K562 (cell line): ENCODE results near the gene MIEN1. TPM values are rescaled to one million over a fixed set of nuclear protein-coding genes. Genes with fewer than 3 reads are reported as not detected.
A peak's percentile ranks its signal among the peaks of the same experiment; 100 is the strongest.

Experiments used
- ARID3B ChIP-seq: fragments of 250-450 bp; sonication (Bioruptor Pico); IDR thresholded peaks from 2 replicates; pipeline ENCODE4 v1.4.0; 2020; ENCODE audit warnings: borderline replicate concordance
- ARID4B ChIP-seq: sonication (generic); formaldehyde crosslinking; IDR thresholded peaks from 2 replicates; pipeline ENCODE4 v1.8.0; 2022; ENCODE audit warnings: mild to moderate bottlenecking, missing genetic modification reagents
- EP400 ChIP-seq: fragments of 450-650 bp; IDR thresholded peaks from 2 replicates; pipeline ENCODE4 v1.6.1; 2017; ENCODE audit warnings: antibody characterized with exemption, mild to moderate bottlenecking, moderate library complexity
- HNRNPL ChIP-seq: fragments of 200-400 bp; formaldehyde crosslinking; IDR thresholded peaks from 2 replicates; pipeline ENCODE4 v1.6.1; 2017; ENCODE audit warnings: low read depth, mild to moderate bottlenecking, low read length
- KLF6 ChIP-seq: fragments of 250-450 bp; sonication (Bioruptor Pico); IDR thresholded peaks from 2 replicates; pipeline ENCODE4 v1.4.0; 2020; ENCODE audit warnings: mild to moderate bottlenecking, moderate library complexity, borderline replicate concordance
- MECOM ChIP-seq: fragments of 250-450 bp; sonication (Bioruptor Pico); IDR thresholded peaks from 2 replicates; pipeline ENCODE4 v1.8.0; 2022; ENCODE audit warnings: inconsistent platforms
- MLLT1 ChIP-seq, 2 experiments: fragments of 450-650 bp; IDR thresholded peaks; 2 replicates each; pipeline ENCODE4 v1.6.1; 2016
- NELFE ChIP-seq: IDR thresholded peaks from 2 replicates; pipeline ENCODE4 v1.6.1; 2011; ENCODE audit warnings: mild to moderate bottlenecking; ENCODE audit not compliant: insufficient read depth, insufficient read length
- PPARD ChIP-seq: fragments of 250-450 bp; sonication (Bioruptor Pico); IDR thresholded peaks from 2 replicates; pipeline ENCODE4 v1.8.0; 2022; ENCODE audit warnings: inconsistent platforms, mild to moderate bottlenecking, moderate library complexity
- SMAD3 ChIP-seq: fragments of 450-650 bp; formaldehyde crosslinking; conservative IDR thresholded peaks from 2 replicates; pipeline ENCODE4 v1.4.0; 2020; ENCODE audit warnings: mild to moderate bottlenecking
- SNAPC5 ChIP-seq: fragments of 250-450 bp; sonication (Bioruptor Pico); IDR thresholded peaks from 2 replicates; pipeline ENCODE4 v1.8.0; 2021; ENCODE audit warnings: moderate library complexity, mild to moderate bottlenecking, inconsistent platforms
- TAF7 ChIP-seq: fragments of 450-650 bp; IDR thresholded peaks from 2 replicates; pipeline ENCODE4 v1.6.1; 2016; ENCODE audit warnings: missing genetic modification characterization, missing compliant biosample characterization
- THRAP3 ChIP-seq: fragments of 450-650 bp; IDR thresholded peaks from 2 replicates; pipeline ENCODE4 v1.6.1; 2016; ENCODE audit warnings: mild to moderate bottlenecking, inconsistent platforms, borderline replicate concordance
- USF1 ChIP-seq: sonication (generic); formaldehyde crosslinking; IDR thresholded peaks from 2 replicates; pipeline ENCODE4 v1.9.0; 2022; ENCODE audit warnings: mild to moderate bottlenecking, missing genetic modification reagents
- ZEB2 ChIP-seq: fragments of 450-650 bp; IDR thresholded peaks from 2 replicates; pipeline ENCODE4 v1.6.1; 2016
- ZNF518B ChIP-seq: fragments of 250-450 bp; sonication (Bioruptor Pico); IDR thresholded peaks from 2 replicates; pipeline ENCODE4 v1.5.0; 2021; ENCODE audit warnings: mild to moderate bottlenecking, moderate library complexity
- ZNF551 ChIP-seq: fragments of 250-450 bp; sonication (Bioruptor Pico); IDR thresholded peaks from 2 replicates; pipeline ENCODE4 v1.5.0; 2021; ENCODE audit warnings: mild to moderate bottlenecking, moderate library complexity
- polyA plus RNA-seq, 8 experiments: library from polyadenylated mRNA; depleted of rRNA in 4 of 8; stranded (reverse) in 5 of 8; unstranded in 3 of 8; fragments of >200 nt; fragmentation: Nextera tagmentation in 2 of 8; fragmentation: Illumina TruSeq in 1 of 8; extraction: Ambion mirVana in 2 of 8; extraction: Trizol in 1 of 8; gene quantifications; 2 replicates each; pipeline versions ENCODE4 v1.2.1 to v1.2.3, GENCODE V29; 2011 to 2014; ENCODE audit warnings: inconsistent platforms in 1 of 8, missing spikeins in 1 of 8
- total RNA-seq, 7 experiments: library from RNA; depleted of rRNA in 6 of 7; stranded (reverse); fragments of >200 nt in 6 of 7; fragmentation: Illumina TruSeq in 2 of 7; extraction: Trizol in 2 of 7; gene quantifications; 2 replicates each; pipeline versions ENCODE4 v1.2.1 to v1.2.3, GENCODE V29; 2011 to 2021; ENCODE audit warnings: low replicate concordance in 1 of 7

Gene MIEN1
- total and polyA plus RNA-seq, 9 of the 15 experiments (the other 6 are each of a cell fraction or from before 2014, with no cell fraction given) = 61.3 to 142 (median 78.9) TPM

GRCh38 chr17:39683295-39683939, 46.9 kb downstream of the MIEN1 start (continued):
- TF ChIP-seq KLF6 (CRISPR knock-in tag) = no peak
- peak; percentile 91 for TF ChIP-seq ZEB2
- no peak for TF ChIP-seq MLLT1 (IDR thresholded peaks at IDR 0.05)
- no peak for TF ChIP-seq TAF7 (tag)
- TF ChIP-seq MECOM = no peak
- no peak for TF ChIP-seq ARID4B (CRISPR knock-in tag)
- no peak for TF ChIP-seq ZNF551 (CRISPR knock-in tag)
- no peak for TF ChIP-seq ZNF518B (CRISPR knock-in tag)
- no peak for TF ChIP-seq ARID3B (CRISPR knock-in tag)
- no peak for TF ChIP-seq EP400
- TF ChIP-seq SMAD3 (CRISPR knock-in tag) = no peak
- TF ChIP-seq NELFE = no peak
- no peak for TF ChIP-seq SNAPC5 (CRISPR knock-in tag)
- no peak for TF ChIP-seq HNRNPL
- no peak for TF ChIP-seq PPARD
- TF ChIP-seq THRAP3 = no peak
- TF ChIP-seq USF1 (CRISPR knock-in tag) = no peak
